ENCODE measurements around the gene ZNF148.

- TF ChIP-seq CTCF (IDR thresholded peaks at IDR 0.05; ENCODE audit: low read depth, low read length, poor library complexity, severe bottlenecking) (no peak), EZH2phosphoT487 (IDR thresholded peaks at IDR 0.05; ENCODE audit: borderline replicate concordance, low read length) (no peak)
These were observed 85.6 kb downstream of the ZNF148 start for GRCh38 chr3:125289429-125289981.

Data from DOHH2 (cell line).